Ishikawa (cell line): ENCODE measurements around the gene PTCRA.

Source experiments
- CEBPB ChIP-seq: IDR thresholded peaks from 2 replicates; pipeline ENCODE4 v1.6.1; 2012
- CREB1 ChIP-seq: IDR thresholded peaks from 2 replicates; pipeline ENCODE4 v1.6.1; 2012; ENCODE audit warnings: low read depth
- EGR1 ChIP-seq: IDR thresholded peaks from 2 replicates; pipeline ENCODE4 v1.6.1; 2012
- EP300 ChIP-seq: IDR thresholded peaks from 2 replicates; pipeline ENCODE4 v1.6.1; 2012; ENCODE audit warnings: borderline replicate concordance
- RAD21 ChIP-seq: IDR thresholded peaks from 2 replicates; pipeline ENCODE4 v1.6.1; 2012; ENCODE audit warnings: low read depth
- REST ChIP-seq: IDR thresholded peaks from 2 replicates; pipeline ENCODE4 v1.6.1; 2012; ENCODE audit warnings: low read depth, mild to moderate bottlenecking
- TAF1 ChIP-seq: IDR thresholded peaks from 2 replicates; pipeline ENCODE4 v1.6.1; 2012; ENCODE audit warnings: low read depth, mild to moderate bottlenecking
- TCF12 ChIP-seq: IDR thresholded peaks from 2 replicates; pipeline ENCODE4 v1.6.1; 2012; ENCODE audit warnings: low read depth
- TEAD4 ChIP-seq: IDR thresholded peaks from 2 replicates; pipeline ENCODE4 v1.6.1; 2012
- USF1 ChIP-seq: IDR thresholded peaks from 2 replicates; pipeline ENCODE4 v1.6.1; 2012
- YY1 ChIP-seq: IDR thresholded peaks from 2 replicates; pipeline ENCODE4 v1.6.1; 2012; ENCODE audit warnings: low read depth
- ZBTB7A ChIP-seq: IDR thresholded peaks from 2 replicates; pipeline ENCODE4 v1.6.1; 2012; ENCODE audit warnings: low read depth
- TF ChIP-seq, protein P1 (sequence below): IDR thresholded peaks from 2 replicates; pipeline ENCODE4 v1.6.1; 2012

DNA sequence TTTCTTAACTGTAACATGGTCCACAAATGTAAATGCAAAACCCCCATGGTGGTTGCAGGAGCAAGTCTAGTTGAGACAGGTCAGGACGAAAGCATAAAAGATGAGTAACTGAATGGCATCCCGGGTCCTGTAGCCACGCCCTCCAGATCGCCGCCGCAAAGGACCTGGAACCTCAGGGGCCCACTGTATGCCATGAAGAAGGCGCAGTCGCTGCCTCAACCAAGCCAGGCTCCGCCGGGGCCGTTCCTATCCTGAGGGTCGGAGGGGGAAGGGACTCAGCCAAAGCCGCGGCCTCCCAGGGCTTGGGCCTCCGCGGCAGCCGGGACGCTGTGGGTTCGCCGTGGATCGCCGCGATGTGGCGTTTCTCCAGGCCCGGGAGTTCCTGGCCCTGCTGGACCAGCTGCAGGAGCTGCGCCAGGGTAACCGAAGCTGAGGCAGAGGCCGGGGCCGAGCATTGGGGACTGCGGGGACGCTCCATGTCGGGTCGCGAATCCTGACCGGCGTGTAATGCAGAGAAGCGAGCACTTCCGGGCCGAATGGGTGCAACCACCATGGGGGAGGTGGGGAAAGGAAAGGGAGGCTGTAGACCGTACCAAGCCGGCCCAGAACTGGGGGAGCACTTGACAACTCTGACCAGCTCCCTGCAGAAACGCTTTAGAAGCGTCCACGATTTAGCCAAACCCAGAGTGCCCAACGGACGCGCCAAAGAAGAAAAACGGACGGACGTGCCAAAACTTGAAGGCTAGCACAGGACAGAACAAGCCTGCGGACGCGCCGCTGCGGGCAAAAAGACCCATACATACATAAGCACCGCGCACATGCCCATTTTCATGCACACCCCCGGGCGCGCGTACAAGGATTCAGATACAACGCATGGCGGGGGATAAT, 25.3 kb upstream of the PTCRA start:
- TF ChIP-seq REST (no peak), USF1 (peak; percentile 40; the same call in 1 of the 2 replicates), TAF1 (peak; percentile 92), EGR1 (no peak), CEBPB (no peak; the same call in 1 of the 2 replicates), EP300 (peak; percentile 47; the same call in 1 of the 2 replicates), ZBTB7A (peak; percentile 49; the same call in 1 of the 2 replicates), YY1 (peak; percentile 63), RAD21 (no peak), TCF12 (peak; percentile 55), TEAD4 (peak; percentile 35; the same call in 1 of the 2 replicates), CREB1 (no peak)
- TF ChIP-seq, protein P1, sequence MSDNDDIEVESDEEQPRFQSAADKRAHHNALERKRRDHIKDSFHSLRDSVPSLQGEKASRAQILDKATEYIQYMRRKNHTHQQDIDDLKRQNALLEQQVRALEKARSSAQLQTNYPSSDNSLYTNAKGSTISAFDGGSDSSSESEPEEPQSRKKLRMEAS, result peak; percentile 80
